Loucy (cell line): ENCODE measurements around the gene NHSL2.

Experiments
- EZH2phosphoT487 ChIP-seq: fragments of 200-600 bp; IDR thresholded peaks from 2 replicates; pipeline ENCODE4 v1.6.1; 2018; ENCODE audit warnings: antibody characterized with exemption, mild to moderate bottlenecking, moderate library complexity, borderline replicate concordance
- TF ChIP-seq, protein P1 (sequence below): fragments of 200-600 bp; sonication (generic); conservative IDR thresholded peaks from 2 replicates; pipeline ENCODE4 v1.5.1; 2014; ENCODE audit warnings: mild to moderate bottlenecking, antibody characterized with exemption, low read length

GRCh38 chrX:72031634-72032033, 121.0 kb downstream of the NHSL2 start:
- TF ChIP-seq, protein P1, sequence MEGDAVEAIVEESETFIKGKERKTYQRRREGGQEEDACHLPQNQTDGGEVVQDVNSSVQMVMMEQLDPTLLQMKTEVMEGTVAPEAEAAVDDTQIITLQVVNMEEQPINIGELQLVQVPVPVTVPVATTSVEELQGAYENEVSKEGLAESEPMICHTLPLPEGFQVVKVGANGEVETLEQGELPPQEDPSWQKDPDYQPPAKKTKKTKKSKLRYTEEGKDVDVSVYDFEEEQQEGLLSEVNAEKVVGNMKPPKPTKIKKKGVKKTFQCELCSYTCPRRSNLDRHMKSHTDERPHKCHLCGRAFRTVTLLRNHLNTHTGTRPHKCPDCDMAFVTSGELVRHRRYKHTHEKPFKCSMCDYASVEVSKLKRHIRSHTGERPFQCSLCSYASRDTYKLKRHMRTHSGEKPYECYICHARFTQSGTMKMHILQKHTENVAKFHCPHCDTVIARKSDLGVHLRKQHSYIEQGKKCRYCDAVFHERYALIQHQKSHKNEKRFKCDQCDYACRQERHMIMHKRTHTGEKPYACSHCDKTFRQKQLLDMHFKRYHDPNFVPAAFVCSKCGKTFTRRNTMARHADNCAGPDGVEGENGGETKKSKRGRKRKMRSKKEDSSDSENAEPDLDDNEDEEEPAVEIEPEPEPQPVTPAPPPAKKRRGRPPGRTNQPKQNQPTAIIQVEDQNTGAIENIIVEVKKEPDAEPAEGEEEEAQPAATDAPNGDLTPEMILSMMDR, result no peak
- TF ChIP-seq EZH2phosphoT487, result no peak
